HG02571 (cell line): ENCODE measurements around the gene ARHGEF4.

ENCODE experiments used
- ATAC-seq: cut with Tn5 transposase; IDR thresholded peaks from one replicate; pipeline ENCODE4 v1.9.1; 2021; ENCODE audit warnings: mild to moderate bottlenecking, moderate library complexity; ENCODE audit not compliant: unreplicated experiment

The ARHGEF4 gene

GRCh38 chr2:130819608-130820278, 17.0 kb upstream of the ARHGEF4 start:
- ATAC-seq, result no peak

DNA sequence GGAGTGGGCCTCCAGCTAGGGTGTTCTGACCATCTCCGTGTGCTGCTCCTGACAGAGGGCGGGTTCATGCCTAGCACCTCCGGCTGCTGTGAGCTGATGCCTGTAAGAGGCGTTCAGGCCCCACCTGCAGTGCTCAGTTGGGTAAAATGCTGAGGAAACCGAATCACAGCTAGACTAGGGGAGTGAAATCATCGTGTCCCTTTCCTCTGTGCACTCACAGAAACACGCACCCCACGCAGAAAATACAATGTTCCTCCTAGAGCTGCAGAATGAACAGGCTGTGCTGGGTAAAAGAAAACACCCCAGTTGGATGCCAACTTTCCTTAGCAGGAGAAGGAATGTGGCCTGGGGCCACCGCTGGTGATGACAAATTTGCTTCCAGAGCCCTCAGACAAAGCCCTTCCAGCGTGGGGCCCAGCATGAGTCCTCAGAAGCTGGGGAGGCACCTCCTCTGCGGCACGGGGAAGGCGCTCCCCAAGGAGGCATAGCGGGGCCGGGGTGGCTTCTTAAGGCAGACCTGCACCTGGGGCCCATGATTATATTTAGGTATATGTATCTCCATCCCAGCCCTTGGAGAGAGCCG, 16.3 kb upstream of the ARHGEF4 start:
- no peak for ATAC-seq

DNA sequence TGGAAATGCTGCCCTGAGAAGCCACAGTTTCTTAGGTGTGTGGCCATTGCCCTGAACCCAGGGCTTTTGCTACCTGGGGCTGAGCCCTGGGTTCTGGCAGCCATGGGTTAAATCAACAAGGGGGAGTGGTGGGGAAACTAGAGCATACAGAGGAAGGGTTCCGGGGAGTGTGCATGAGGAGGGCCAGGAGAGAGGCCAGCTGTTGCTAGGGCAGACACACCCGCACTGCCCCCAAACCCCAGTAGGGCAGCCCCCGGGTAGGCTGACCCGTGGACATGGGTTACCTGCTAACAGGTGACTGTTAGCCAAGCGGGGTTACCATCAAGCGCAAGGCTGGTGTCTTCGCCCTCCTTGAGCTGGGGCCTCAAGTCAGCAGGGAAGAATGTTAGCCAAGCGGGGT, 14.8 kb upstream of the ARHGEF4 start:
- ATAC-seq, result no peak

DNA sequence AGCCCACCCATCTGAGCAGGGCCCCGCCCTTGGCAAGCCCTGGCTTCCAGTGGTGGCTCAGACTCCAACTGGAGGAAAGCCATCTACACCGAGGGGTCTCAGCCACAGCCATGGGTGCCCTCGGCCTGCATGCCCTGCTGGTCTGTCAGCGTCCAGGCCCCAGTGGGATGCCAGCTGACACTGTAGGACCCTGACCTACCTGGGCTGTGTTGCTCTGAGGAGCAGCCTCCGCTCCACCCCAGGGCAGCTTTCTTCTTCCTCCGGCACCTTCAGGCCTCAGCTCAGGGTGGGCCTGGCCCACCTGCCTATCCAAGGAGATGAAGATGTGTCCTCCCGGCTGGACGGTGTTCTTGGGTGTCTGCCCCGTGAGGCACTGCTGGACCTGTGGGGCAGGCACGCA, 13.9 kb upstream of the ARHGEF4 start:
- no peak for ATAC-seq

GRCh38 chr2:130823171-130823885, 13.4 kb upstream of the ARHGEF4 start:
- ATAC-seq, result no peak

DNA sequence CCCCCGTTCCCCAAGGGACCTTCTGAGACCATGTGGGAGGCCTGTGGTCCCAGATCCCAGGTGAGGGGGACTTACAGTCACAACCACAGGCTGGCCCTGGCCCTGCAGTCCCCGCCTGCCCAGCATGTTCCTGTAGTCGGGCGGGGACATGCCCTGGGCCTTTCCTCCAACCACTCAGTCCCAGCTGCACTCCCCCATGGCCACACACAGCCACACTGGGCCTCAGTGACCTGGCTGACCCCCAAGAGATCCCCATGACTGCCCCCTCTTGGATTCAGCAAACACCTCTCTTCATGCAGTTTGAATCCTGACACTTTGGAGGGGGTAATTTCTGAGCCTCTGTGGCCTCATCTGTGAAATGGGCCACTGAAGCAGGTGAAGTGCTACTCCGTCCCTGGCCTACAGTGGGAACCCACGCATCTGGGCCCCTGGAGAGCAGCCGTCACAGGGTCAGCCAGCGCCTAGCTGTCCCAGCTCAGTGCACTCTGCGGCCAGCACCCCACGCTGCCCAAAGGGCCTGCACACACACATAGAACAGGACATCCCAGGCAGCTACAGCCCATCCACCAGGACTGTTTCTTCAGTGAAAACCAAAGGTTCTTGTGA, 12.7 kb upstream of the ARHGEF4 start:
- ATAC-seq, result peak; percentile 44

GRCh38 chr2:130824492-130825061, 12.1 kb upstream of the ARHGEF4 start:
- ATAC-seq, result peak; percentile 82

GRCh38 chr2:130825231-130825965, 11.3 kb upstream of the ARHGEF4 start:
- no peak for ATAC-seq

GRCh38 chr2:130825966-130826253, 10.8 kb upstream of the ARHGEF4 start:
- ATAC-seq, result no peak

DNA sequence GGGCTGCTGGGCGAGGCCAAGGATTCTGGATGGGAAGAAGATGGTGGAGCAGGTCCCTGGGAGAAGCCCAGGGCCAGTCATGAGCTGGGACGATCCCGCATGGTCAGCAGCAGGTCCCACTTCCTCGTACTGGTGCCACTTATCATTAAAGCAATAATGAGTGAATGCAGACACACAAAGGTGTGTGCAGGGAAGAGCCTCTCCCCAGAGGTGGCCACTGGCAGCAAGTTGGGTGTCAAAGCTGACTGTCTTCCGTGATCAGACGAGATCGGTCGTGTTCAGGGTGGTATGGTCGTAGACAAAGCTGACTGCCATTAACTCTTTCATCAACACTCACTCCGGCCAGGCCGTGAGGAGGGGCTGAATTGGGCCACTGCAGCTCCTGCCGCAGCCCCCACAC, 10.3 kb upstream of the ARHGEF4 start:
- ATAC-seq, result no peak

DNA sequence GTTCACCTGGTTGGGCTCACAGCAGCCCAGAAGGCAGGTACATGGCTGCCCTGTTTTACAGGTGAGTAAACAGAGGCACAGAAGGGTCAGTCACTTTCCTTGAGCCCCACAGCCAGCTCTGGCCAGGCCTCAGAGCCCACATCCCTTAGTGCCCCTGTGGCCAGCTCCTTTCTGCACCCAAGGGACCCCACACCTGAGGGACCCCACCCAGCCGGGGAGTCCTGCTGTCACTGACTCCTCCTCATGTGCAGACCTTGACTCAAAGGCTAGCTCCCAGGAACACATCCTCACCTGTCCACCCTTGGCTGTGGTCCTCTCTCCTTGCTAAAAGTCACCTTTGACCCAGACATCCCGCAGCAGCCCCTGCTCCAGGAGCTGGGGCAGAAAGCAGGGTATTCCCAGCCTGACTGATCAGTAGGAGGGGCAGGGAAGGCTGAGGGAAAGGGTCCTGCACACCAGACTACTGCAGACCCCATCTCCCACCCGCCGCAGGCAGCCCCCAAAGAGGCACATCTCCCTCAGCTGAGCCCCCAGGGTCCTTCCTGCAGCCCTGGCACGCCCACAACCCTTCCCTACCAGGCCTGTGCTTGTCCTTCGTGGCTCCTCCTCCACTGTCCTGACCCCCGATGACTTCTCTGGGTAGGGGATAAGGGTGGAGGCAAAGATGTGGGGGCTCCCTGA, 9.8 kb upstream of the ARHGEF4 start:
- ATAC-seq, result no peak

DNA sequence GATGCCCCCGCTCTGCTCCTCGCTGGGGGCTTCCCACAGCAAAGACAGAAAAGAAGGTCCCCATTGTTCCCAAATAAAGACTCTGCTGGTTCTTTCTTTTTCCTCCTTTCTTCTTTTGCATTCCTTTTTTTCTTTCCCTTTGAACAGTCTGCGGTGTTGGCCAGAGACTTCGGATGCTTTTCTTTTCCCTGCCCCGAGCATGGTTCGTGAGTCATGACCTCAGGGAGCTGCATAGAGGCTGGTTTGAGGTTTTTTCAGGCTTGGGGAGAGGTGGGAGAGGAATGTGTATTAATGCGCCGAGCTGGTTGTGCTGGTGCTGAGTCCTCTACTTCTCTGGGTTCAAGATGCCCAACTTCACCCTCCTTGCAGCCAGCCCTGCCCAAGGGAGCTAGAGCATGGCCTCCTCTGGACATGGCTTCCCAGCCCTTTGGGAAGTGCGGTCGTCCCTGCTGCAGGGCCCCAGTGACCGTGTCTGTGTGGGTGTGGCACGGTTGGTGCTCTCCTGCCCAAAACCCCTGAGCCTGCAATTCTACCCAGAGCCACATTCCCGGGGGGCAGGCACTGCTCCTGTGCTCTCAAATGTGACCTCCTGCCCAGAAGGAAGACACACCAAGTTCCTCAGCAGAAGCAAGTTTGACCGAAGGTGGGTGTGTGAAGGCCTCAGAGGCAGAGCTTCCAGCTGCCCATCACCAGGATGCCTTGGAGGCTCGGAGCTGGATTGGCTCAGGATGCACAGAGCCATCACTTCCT, 9.0 kb upstream of the ARHGEF4 start:
- no peak for ATAC-seq

DNA sequence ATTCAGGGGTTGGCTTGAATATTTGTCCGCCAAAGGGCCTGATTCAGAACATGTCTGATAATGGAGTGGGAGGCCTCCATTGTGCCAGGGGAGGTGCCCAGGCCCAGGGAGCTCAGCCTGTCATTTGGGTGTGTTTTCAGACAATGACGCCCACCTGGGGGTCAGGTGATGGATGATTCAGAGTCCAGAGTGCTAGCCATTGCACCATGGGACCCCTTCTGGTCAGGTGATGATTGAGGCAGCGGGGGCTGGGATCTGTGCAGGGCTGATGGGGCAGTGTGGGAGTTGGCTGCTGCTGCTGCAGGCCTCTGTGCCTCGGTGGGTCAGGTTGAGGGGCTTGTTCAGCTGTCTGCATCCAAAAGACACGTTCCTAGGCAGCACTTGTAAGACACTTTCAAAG, 8.3 kb upstream of the ARHGEF4 start:
- ATAC-seq, result no peak

- no peak for ATAC-seq
These were observed 7.7 kb upstream of the ARHGEF4 start for GRCh38 chr2:130829015-130829414.

DNA sequence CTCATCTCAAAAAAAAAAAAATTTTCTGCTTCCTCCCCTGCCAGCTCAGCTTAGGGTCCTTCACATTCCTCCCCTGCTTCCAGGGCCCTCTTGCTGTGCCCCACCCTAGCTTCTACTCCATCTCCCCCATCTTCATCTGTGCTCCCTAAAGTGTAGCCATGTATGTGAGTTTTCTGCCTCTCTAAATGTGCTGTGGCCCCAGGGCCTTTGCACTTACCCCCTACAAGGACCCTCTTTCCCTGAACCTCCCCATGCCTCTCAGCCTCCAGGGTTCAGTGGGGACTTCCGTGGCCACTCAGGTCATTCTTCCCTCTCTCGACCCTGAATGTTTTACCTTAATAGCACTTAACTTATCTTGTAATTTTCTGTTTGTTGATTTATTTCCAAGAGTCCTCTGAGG, 6.2 kb upstream of the ARHGEF4 start:
- no peak for ATAC-seq

DNA sequence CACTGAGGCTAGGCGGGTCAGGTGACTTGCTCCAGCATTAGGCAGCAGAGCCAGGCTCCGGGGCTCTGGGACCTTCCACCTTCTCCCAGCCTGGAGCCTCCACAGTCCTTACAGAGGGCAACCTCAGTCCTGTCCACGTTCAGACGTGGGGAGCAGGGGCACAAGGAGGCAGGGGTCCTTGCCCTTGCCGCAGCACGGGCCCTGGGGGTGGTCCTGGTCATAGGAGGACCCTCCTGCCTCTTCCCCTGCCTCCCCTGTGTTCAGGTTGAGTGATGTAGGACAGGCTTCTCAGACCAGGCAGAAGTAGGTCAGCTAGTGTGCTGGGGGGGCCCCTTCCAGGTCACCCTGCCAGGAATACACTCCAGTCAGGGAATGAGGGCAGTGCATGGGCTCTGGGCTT, 5.4 kb upstream of the ARHGEF4 start:
- ATAC-seq, result no peak

DNA sequence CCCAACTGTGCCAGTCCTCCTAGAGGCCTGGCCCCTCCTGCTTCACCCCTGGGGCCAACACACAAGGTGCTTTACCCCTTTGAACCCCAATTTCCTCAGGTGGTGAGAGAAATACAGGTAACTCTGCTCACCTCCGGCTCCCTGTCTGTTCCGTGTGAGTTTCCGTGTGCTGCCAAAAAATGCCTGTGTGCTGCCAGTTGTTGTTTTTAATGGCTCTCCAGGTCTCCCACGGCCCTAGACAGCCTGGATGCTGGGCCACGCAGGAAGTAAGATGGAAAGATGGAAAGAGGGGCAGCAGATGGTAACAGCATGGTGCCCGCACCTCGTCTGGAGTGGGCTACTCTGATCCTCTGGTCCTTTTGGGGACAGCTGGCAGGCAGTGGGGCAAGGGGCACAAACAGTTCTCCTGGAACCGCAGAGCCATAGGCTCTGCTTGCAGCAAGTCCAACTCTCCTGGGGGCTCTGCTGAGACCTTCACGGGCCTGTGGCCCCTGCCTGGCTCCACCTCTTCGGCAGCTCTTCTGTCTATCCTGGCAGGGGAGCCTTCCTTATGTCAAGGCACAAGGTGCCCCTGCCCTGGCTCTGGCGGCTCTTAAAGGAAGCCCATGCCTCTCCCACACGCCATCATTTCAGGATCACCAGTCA, 4.3 kb upstream of the ARHGEF4 start:
- no peak for ATAC-seq

DNA sequence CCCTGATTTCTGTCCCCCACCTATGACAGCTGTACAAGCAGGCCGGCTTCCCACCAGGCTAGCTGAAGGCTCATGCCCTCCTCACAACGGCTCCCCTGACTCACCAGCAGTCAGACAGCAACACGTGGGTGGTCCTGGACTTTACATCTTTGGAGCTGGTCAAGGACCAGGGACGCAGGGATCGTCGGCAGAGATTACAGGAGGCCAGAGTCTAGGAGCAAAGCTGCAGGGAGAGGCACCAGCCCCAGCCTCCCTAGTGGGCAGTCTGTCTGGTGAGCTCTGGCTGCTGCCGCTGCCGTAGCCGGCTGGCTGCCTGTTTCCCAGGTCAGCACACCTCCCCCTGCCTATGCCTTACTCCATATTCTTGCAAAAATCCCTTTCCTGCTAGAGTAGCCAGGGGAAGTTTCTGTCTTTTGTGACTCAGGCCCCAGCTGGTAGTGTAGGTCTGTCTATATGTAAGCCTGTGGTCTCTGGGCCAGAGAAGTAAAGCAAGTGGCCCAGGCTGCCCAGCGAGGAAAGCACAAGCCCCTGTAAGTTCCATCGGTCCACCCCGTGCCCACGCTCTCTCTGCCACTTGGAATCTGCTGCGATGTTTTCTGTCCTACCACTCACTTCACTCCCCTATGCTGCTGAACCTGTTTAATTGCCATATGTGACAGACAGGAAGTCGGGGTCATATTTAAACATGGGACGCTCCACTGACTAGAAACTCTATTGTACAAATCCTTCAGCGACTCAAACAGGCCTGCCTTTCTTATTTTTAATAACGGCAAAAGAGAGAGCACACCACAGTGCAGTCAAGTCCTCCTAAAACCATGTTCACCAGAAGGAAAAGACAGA, 2.4 kb upstream of the ARHGEF4 start:
- ATAC-seq, result no peak
